HCT116 (cell line): ENCODE results near the gene ALG1. TPM values are rescaled to one million over a fixed set of nuclear protein-coding genes. Genes with fewer than 3 reads are reported as not detected.
A peak's percentile ranks its signal among the peaks of the same experiment; 100 is the strongest.

Source experiments
- ATAC-seq: fragments of 200-7000 bp; cut with Tn5 transposase; 2 replicates; pipeline ENCODE4 v1.9.1; 2020; ENCODE audit warnings: mild to moderate bottlenecking, moderate library complexity
- BruUV-seq: library from RNA; stranded (reverse); fragments of 400-500 nt; replicated peaks from 2 replicates; lab custom pipeline; 2021; lab: Mats Ljungman, UMichigan
- CTCF ChIA-PET: fragments of 300-600 bp; sonication (Branson Sonifier 250); formaldehyde crosslinking; loops from one replicate; lab custom pipeline; 2021; ENCODE audit warnings: antibody characterized with exemption; lab: Charles Lee
- POLR2A ChIA-PET: fragments of 300-600, 350-600 bp; sonication (Branson Sonifier 250); formaldehyde crosslinking; loops from one replicate; lab custom pipeline; 2021; ENCODE audit warnings: antibody characterized with exemption; lab: Charles Lee
- RAD21 ChIA-PET, 2 experiments: fragments of 300-600 bp; sonication (Branson Sonifier 250); formaldehyde crosslinking; loops; one replicate each; lab custom pipeline; 2023; ENCODE audit warnings: low total read pairs in 2 of 2; ENCODE audit not compliant: uncharacterized antibody in 2 of 2, unreplicated experiment in 2 of 2, low non-redundant PET in 1 of 2; lab: Charles Lee
- DNase-seq: peaks from one replicate; pipeline ENCODE4 v3.0.0-alpha.2; 2010; ENCODE audit warnings: low read depth, low spot score
- H2AFZ ChIP-seq: fragments of 200-600 bp; shearing (Covaris generic), sonication (generic); 2 replicates; pipeline ENCODE4 v1.6.1; 2017; ENCODE audit warnings: low read depth, mixed run types, mixed read lengths, antibody characterized with exemption, low read length; ENCODE audit not compliant: poor library complexity, severe bottlenecking
- H3K27ac ChIP-seq: 2 replicates; pipeline ENCODE4 v1.5.1; 2012; ENCODE audit warnings: low read depth, low read length
- H3K27me3 ChIP-seq: fragments of 200-600 bp; sonication (generic); 2 replicates; pipeline ENCODE4 v1.6.1; 2016; ENCODE audit warnings: mixed run types, low read length, mixed read lengths; ENCODE audit not compliant: insufficient read depth
- H3K36me3 ChIP-seq, 2 experiments: fragments of 200-500 bp in 1 of 2; fragments of 200-600 bp in 1 of 2; sonication (Bioruptor generic) in 1 of 2; sonication (generic) in 1 of 2; 2 replicates each; pipeline versions ENCODE4 v1.5.1 to v1.6.1; 2014 to 2016; ENCODE audit warnings: low read length in 2 of 2, inconsistent platforms in 1 of 2, mixed read lengths in 1 of 2, mixed run types in 1 of 2; ENCODE audit not compliant: insufficient read depth in 2 of 2, control insufficient read depth in 1 of 2
- H3K4me1 ChIP-seq, 2 experiments: fragments of 200-600 bp in 1 of 2; sonication (generic) in 1 of 2; 2 replicates each; pipeline versions ENCODE4 v1.5.1 to v1.6.1; 2012 to 2017; ENCODE audit warnings: low read length in 2 of 2, inconsistent platforms in 1 of 2, mild to moderate bottlenecking in 1 of 2, mixed read lengths in 1 of 2, mixed run types in 1 of 2, moderate library complexity in 1 of 2; ENCODE audit not compliant: insufficient read depth in 2 of 2, control insufficient read depth in 1 of 2
- H3K4me2 ChIP-seq: fragments of 200-600 bp; sonication (generic); 2 replicates; pipeline ENCODE4 v1.6.1; 2017; ENCODE audit warnings: mixed run types, low read length, mixed read lengths
- H3K4me3 ChIP-seq, 2 experiments: fragments of 200-600 bp in 1 of 2; sonication (generic) in 1 of 2; replicated peaks in 1 of 2; 2 replicates each; pipeline ENCODE4 v1.5.1; 2011 to 2016; ENCODE audit warnings: low read length in 2 of 2, control low read depth in 1 of 2, low read depth in 1 of 2, mild to moderate bottlenecking in 1 of 2, mixed read lengths in 1 of 2, mixed run types in 1 of 2
- H3K79me2 ChIP-seq: fragments of 200-600 bp; sonication (generic); 2 replicates; pipeline ENCODE4 v1.6.1; 2017; ENCODE audit warnings: mild to moderate bottlenecking, mixed run types, low read length, moderate library complexity, mixed read lengths; ENCODE audit not compliant: insufficient read depth
- H3K9ac ChIP-seq: fragments of 200-600 bp; sonication (generic); 2 replicates; pipeline ENCODE4 v1.6.1; 2016; ENCODE audit warnings: low read length, mixed read lengths
- H3K9me2 ChIP-seq: fragments of 200-600 bp; sonication (generic), shearing (Covaris generic); 2 replicates; pipeline ENCODE4 v1.6.1; 2017; ENCODE audit warnings: mixed run types, mild to moderate bottlenecking, moderate library complexity; ENCODE audit not compliant: insufficient read depth
- H3K9me3 ChIP-seq, 2 experiments: fragments of 200-500 bp in 1 of 2; fragments of 200-600 bp in 1 of 2; sonication (Bioruptor generic) in 1 of 2; sonication (generic) in 1 of 2; 2 replicates each; pipeline ENCODE4 v1.6.1; 2014 to 2017; ENCODE audit warnings: low read length in 2 of 2, mixed read lengths in 2 of 2, inconsistent platforms in 1 of 2, low read depth in 1 of 2, mild to moderate bottlenecking in 1 of 2, mixed run types in 1 of 2, moderate library complexity in 1 of 2; ENCODE audit not compliant: control insufficient read depth in 1 of 2, insufficient read depth in 1 of 2
- H4K20me1 ChIP-seq: fragments of 200-600 bp; sonication (generic), shearing (Covaris generic); 2 replicates; pipeline ENCODE4 v1.6.1; 2017; ENCODE audit warnings: mixed run types, mild to moderate bottlenecking, moderate library complexity; ENCODE audit not compliant: insufficient read depth
- CBX3 ChIP-seq: IDR thresholded peaks from 2 replicates; pipeline ENCODE4 v1.6.1; 2012; ENCODE audit warnings: low read depth
- CEBPB ChIP-seq: IDR thresholded peaks from 2 replicates; pipeline ENCODE4 v1.6.1; 2012; ENCODE audit warnings: low read depth
- CTCF ChIP-seq, 3 experiments: fragments of 200-600 bp in 1 of 3; sonication (generic) in 1 of 3; IDR thresholded peaks in 2 of 3; conservative IDR thresholded peaks in 1 of 3; 2 replicates each; pipeline ENCODE4 v1.5.1; 2012 to 2017; ENCODE audit warnings: low read depth in 2 of 3, low read length in 2 of 3, antibody characterized with exemption in 1 of 3, borderline replicate concordance in 1 of 3, control low read depth in 1 of 3, mild to moderate bottlenecking in 1 of 3, mixed read lengths in 1 of 3, mixed run types in 1 of 3, moderate library complexity in 1 of 3; ENCODE audit not compliant: insufficient read depth in 1 of 3
- EGR1 ChIP-seq: IDR thresholded peaks from 2 replicates; pipeline ENCODE4 v1.6.1; 2012; ENCODE audit warnings: low read depth
- FOSL1 ChIP-seq: IDR thresholded peaks from 2 replicates; pipeline ENCODE4 v1.6.1; 2012; ENCODE audit warnings: low read depth
- JUND ChIP-seq: IDR thresholded peaks from 2 replicates; pipeline ENCODE4 v1.6.1; 2012
- MAX ChIP-seq: IDR thresholded peaks from 2 replicates; pipeline ENCODE4 v1.6.1; 2012
- POLR2A ChIP-seq: IDR thresholded peaks from 2 replicates; pipeline ENCODE4 v1.7.0; 2011; ENCODE audit warnings: borderline replicate concordance; ENCODE audit not compliant: insufficient read depth, insufficient read length; ENCODE audit errors: extremely low read depth
- RAD21 ChIP-seq: IDR thresholded peaks from 2 replicates; pipeline ENCODE4 v1.6.1; 2012; ENCODE audit warnings: low read depth, mild to moderate bottlenecking
- SP1 ChIP-seq: IDR thresholded peaks from 2 replicates; pipeline ENCODE4 v1.6.1; 2012; ENCODE audit warnings: low read depth
- SRF ChIP-seq: IDR thresholded peaks from 2 replicates; pipeline ENCODE4 v1.6.1; 2012; ENCODE audit warnings: low read depth
- TCF7L2 ChIP-seq: IDR thresholded peaks from 2 replicates; pipeline ENCODE4 v1.7.0; 2011; ENCODE audit warnings: borderline replicate concordance, inconsistent platforms; ENCODE audit not compliant: insufficient read depth, insufficient read length; ENCODE audit errors: extremely low read depth
- YY1 ChIP-seq: IDR thresholded peaks from 2 replicates; pipeline ENCODE4 v1.6.1; 2011; ENCODE audit warnings: low read length, low read depth, moderate library complexity, mild to moderate bottlenecking; ENCODE audit not compliant: insufficient replicate concordance; ENCODE audit errors: extremely low read depth
- ZBTB33 ChIP-seq: IDR thresholded peaks from 2 replicates; pipeline ENCODE4 v1.6.1; 2011; ENCODE audit warnings: mild to moderate bottlenecking, low read length, moderate library complexity; ENCODE audit not compliant: insufficient replicate concordance; ENCODE audit errors: extremely low read depth
- intact Hi-C: fragments of 100-400 bp; cut with micrococcal nuclease; formaldehyde crosslinking; loops from 2 replicates; pipeline ENCODE4 v1.10.0; 2022
- total RNA-seq: library from RNA; stranded (reverse); gene quantifications from one replicate; pipeline ENCODE4 v1.2.1, GENCODE V29; 2021; ENCODE audit not compliant: unreplicated experiment

Gene ALG1
- total RNA-seq, 1 experiment from 2014 or later: 27.1 TPM

GRCh38 chr16:5041600-5042133 is 30.0 kb upstream of the ALG1 start:
- no peaks in the 10 kb centered on the region for H3K27me3 ChIP-seq
- no peaks in the 10 kb centered on the region for H3K9me2 ChIP-seq
- RAD21 ChIA-PET: no interaction called here
- POLR2A ChIA-PET: no interaction called here
- H3K9ac ChIP-seq: peak overlapping the region; percentile 7
- CTCF ChIA-PET: no interaction called here
- H3K79me2 ChIP-seq: no peaks in the 10 kb centered on the region
- H3K4me1 ChIP-seq: peaks cover 15 to 32% of the 10 kb centered on the region in 2 experiments
- H3K27ac ChIP-seq: peak overlapping the region; percentile 16; the same call in 1 of the 2 replicates
- peak overlapping the region; percentile 58 for H3K4me2 ChIP-seq
- no peak for TF ChIP-seq YY1
- no peak for TF ChIP-seq CEBPB
- peak; percentile 53; the same call in 1 of the 2 replicates for TF ChIP-seq FOSL1
- peak; percentile 32; the same call in 1 of the 2 replicates for TF ChIP-seq EGR1
- TF ChIP-seq JUND: peak; percentile 65; the same call in 1 of the 2 replicates
- peak; percentile 19 for TF ChIP-seq MAX
- peak; percentile 43; the same call in 1 of the 2 replicates for TF ChIP-seq SP1
- TF ChIP-seq CBX3: peak; percentile 30; the same call in 1 of the 2 replicates
- no peaks in the 10 kb centered on the region for H3K36me3 ChIP-seq
- peak; percentile 83 for ATAC-seq
- H4K20me1 ChIP-seq: no peaks in the 10 kb centered on the region
- H3K4me3 ChIP-seq: peak overlapping the region in 1 of 2 experiments; percentile 26; a peak in 2 of 4 replicates
- H3K9me3 ChIP-seq: no peaks in the 10 kb centered on the region
- no peak overlapping the region for H2AFZ ChIP-seq
- no TSS peak for BruUV-seq
- intact Hi-C loops: no loop called here
- DNase-seq: peak; percentile 58

- intact Hi-C loops: no loop called here
- no TSS peak for BruUV-seq
- H3K9me2 ChIP-seq: no peaks in the 10 kb centered on the region
- ChIA-PET CTCF (interaction anchor here (0.8 to 1.0 kb wide), 2 partner anchors 17 to 240 kb away, joined by 3 read pairs; partner anchors contain the start of gene ROGDI), RAD21 (no interaction called here), POLR2A (no interaction called here)
- H3K27me3 ChIP-seq: no peaks in the 10 kb centered on the region
- DNase-seq (peak; percentile 27), ATAC-seq (peak; percentile 67)
- H3K79me2 ChIP-seq: no peaks in the 10 kb centered on the region
- no peak for TF ChIP-seq ZBTB33
- peak; percentile 36; the same call in 1 of the 2 replicates for TF ChIP-seq RAD21
- TF ChIP-seq SRF: no peak
- no peak for TF ChIP-seq POLR2A
- TF ChIP-seq TCF7L2: no peak
- no peak for TF ChIP-seq YY1
- no peak for TF ChIP-seq SP1
- TF ChIP-seq JUND: no peak
- TF ChIP-seq CTCF (IDR thresholded peaks at IDR 0.05 in 2 of 3, conservative IDR thresholded peaks at IDR 0.05 in 1 of 3; ENCODE audit: borderline replicate concordance in 1 of 3, insufficient read depth in 1 of 3, low read depth in 2 of 3, low read length in 2 of 3): peak in 2 of 3 experiments; percentile 28 to 30; a peak in 3 of 6 replicates
- no peaks in the 10 kb centered on the region for H4K20me1 ChIP-seq
- H3K36me3 ChIP-seq: no peaks in the 10 kb centered on the region
- H2AFZ ChIP-seq: no peak overlapping the region
- no peak overlapping the region for H3K27ac ChIP-seq
- peak overlapping the region; percentile 7 for H3K9ac ChIP-seq
- H3K4me2 ChIP-seq: peak overlapping the region; percentile 58
- H3K9me3 ChIP-seq: no peaks in the 10 kb centered on the region
- H3K4me3 ChIP-seq: no peak overlapping the region; a peak in 1 of 4 replicates
- peaks cover 15 to 29% of the 10 kb centered on the region in 2 experiments for H3K4me1 ChIP-seq
Measured at GRCh38 chr16:5042574-5043171, 29.0 kb upstream of the ALG1 start.
